ENCODE results near the gene HELB.
A peak's percentile ranks its signal among the peaks of the same experiment; 100 is the strongest.

HELB gene

DNA sequence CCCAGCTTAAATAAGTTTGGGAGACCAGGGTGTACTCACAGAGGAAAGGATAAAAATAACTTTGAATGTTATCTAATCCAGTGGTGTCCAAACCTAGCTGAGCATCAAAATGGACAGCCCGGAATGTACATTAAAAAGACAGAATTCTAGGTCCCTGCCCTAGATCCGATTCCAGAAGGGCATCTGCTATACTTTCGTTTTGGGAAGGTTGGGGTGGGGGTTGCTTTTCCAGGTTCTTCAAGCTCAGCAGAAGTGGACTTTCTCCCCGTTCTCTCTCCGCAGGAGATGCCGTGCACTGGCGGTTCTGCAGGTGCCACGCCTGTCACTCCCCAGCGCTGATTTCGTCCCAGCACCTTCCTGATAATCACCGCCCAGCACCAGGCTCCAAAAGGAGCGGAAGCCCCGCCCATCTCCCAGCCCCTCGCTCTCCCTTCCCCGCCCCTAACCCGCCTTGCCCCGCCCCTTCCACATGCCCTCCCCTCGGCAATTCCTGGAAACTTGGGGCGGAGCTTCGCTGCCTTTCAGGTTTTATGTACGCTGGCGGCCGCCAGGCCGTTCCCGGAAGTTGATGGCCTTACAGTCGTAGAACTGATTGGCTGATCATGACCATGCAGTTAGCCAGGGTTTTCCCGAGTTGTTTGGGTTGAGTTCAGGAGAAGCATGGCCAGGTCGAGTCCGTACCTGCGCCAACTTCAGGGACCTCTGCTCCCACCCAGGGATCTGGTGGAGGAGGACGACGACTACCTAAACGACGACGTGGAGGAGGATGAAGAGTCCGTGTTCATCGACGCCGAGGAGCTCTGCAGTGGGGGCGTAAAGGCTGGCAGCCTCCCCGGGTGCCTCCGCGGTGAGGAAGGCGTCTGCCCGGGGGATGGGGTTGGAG lies at the start of gene HELB:
Gene HELB, plus strand, starts transcription at position 550 of the 883 bp plus-strand sequence. Its CDS starts 111 bp downstream, at position 661.
- no peak for TF ChIP-seq ZNF274 (IDR thresholded peaks at IDR 0.05; ENCODE audit: low read depth, low read length)
- H3K4me3 ChIP-seq (ENCODE audit: low read length) = peak within 1 kb of the TSS; percentile 98

DNA sequence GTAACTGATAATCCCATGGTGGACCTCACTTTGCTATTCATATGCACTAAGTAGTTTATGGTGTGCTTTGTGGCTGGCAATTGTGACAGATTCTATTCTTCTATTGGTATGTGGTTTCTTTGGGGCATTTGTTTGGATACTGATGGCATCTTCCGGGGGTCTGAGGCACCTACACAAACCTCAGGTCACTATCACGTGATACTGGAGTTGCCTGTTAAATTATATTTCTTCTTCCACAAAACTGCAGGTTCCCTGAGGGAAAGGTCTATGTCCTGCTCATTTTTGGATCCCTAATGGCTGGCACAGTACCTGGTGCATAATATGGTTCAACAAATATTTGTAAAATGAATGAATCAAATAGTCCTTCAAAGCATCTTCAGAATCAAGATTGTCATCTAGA lies 49.5 kb upstream of the HELB start:
- no peak overlapping the region for H3K4me3 ChIP-seq (ENCODE audit: low read length)
- TF ChIP-seq ZNF274 (IDR thresholded peaks at IDR 0.05; ENCODE audit: low read depth, low read length) = no peak

DNA sequence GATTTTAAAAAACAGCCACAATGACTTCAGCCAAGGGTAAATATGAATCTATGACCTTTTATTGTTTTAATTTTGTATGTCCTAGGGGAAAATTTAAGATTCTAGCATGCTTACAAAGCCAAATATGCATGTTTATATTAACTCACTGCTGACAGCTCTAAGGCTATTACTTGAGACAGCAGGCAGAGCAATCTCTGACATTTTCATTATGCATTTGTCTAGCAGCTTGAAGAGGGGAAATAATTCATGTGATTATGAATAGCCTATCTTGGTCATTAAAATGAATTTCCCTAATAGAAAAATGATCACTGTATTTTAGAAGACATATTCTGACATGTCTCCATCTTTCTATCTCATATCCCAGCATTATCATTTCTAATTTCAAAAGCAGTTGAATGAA lies 46.6 kb upstream of the HELB start:
- no peak overlapping the region for H3K4me3 ChIP-seq (ENCODE audit: low read length)
- TF ChIP-seq ZNF274 (IDR thresholded peaks at IDR 0.05; ENCODE audit: low read depth, low read length) = no peak

DNA sequence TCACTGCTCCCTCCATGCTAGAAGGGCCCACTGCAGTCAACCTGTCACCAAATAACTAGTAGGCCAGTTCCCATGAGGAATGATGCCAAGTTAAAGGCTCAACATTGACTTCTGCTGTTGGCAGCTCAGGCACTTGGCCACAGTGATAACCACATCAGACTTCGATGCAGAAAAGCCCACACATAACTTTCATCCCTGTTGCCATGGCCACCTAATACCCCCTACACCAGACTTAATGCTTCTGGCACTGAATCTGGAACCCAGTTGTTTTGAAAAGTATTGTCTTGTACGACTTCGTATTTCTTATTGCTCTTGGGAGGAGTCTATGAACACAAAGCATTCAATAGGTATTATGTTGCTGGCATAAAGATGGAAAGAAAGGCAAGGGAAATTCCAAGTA lies 44.3 kb upstream of the HELB start:
- TF ChIP-seq ZNF274 (IDR thresholded peaks at IDR 0.05; ENCODE audit: low read depth, low read length) = no peak
- H3K4me3 ChIP-seq (ENCODE audit: low read length) = no peak overlapping the region

DNA sequence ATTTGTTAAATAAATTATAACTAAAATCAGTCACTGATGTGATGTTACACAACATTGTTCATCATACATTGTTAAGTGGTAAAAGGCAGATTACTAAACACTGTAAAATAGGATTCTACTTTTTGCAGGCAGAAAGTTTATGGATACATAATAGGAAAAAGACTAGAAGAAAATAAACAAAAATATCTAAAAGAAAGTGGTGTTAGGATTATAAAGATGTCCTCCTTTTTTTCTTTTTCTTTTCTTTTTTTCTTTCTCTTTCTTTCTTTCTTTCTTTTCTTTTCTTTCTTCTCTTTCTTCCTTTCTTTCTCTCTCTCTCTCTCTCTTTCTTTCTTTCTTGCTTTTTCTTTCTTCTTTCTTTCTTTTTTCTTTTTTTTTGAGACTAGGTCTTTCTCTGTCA lies 39.6 kb upstream of the HELB start:
- H3K4me3 ChIP-seq (ENCODE audit: low read length) = no peak overlapping the region
- TF ChIP-seq ZNF274 (IDR thresholded peaks at IDR 0.05; ENCODE audit: low read depth, low read length) = no peak

DNA sequence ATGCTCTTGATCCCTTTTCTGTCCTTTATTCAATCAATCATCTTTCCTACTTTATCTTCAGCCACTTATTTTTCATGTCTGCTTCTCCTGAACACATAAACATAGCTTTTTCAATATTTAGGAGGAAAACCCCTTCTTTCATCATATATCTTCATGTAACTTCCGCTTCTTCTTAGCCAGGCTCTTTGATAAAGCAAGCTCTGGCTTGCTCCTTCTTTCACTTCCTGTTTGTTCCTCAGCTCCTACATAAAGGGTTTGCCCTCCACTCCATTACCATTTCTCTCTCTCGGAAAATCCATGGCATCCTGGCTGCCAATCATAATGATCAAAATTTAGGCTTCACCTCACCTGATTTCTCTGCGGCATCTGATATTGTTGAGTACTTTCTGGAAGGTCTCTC lies 33.7 kb upstream of the HELB start:
- H3K4me3 ChIP-seq (ENCODE audit: low read length) = no peak overlapping the region
- no peak for TF ChIP-seq ZNF274 (IDR thresholded peaks at IDR 0.05; ENCODE audit: low read depth, low read length)

DNA sequence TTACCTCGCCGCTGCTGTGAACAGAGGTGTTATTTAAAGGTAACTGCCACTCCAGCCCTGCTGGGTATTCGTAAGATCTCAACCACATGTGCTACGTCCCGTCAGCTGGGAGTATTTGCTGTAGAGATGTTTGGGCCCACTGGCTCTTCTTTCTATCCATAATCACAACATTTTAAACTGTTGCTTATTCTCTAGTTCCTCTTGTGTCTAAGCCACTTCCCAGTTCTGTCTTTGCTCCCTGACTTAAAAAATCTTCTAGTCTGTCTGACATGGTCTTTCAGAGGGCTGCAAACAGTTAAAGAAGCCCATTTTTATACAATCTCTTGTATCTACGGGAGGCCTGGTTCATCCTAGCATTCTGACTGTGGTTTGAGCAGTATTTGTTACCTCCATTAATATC lies 33.2 kb upstream of the HELB start:
- H3K4me3 ChIP-seq (ENCODE audit: low read length) = no peak overlapping the region

DNA sequence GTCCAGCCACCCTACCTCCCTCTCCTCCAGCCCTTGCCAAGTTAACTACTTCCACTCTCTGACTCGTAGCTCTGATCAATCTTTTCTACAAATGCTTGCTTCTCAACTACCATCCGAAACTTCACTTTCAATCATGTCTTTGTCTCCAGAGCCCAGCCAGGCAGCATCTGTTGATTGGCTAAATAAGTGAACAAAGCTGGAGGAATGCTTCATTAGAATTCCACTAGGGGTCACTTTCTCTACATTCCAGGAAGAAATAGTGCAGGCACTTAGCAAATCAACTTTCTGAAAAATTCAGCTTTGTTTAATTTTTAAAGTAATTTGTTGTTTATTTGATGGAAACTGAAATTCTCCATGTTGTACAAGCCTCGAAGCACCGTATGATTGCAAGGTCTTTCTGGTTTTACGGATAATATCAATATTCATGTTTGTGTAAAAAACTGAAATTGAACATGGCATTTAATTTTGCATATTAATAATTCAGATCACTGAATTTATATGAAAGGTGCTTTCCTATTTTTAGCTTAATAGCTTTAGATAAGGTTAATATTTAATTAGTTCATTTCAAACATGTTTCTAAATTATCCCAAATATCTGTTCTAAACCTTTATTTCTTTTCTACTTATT lies 32.4 kb upstream of the HELB start:
- TF ChIP-seq ZNF274 (IDR thresholded peaks at IDR 0.05; ENCODE audit: low read depth, low read length) = no peak
- H3K4me3 ChIP-seq (ENCODE audit: low read length) = no peak overlapping the region

More for the DNA sequence above, 33.2 kb upstream of the HELB start:
- TF ChIP-seq ZNF274 (IDR thresholded peaks at IDR 0.05; ENCODE audit: low read depth, low read length) = no peak

DNA sequence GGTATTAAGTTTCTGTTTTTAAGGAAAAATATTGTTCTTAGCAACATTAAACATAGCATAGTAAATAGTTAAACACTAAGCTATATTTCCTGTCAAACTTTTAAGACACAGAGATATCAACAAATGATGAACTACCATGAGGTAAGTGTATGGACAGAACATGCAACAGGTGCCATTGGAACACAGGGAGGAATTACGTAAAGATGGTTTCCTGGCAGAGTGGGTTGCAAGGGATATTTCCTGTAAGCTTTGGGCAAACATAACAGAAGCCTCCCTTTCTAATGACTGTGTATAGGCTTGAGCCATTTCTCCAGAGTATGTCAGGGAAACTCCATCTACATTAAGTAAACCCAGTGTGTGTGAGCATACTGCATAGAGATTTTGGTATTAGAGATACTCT lies 31.7 kb upstream of the HELB start:
- TF ChIP-seq ZNF274 (IDR thresholded peaks at IDR 0.05; ENCODE audit: low read depth, low read length) = no peak
- no peak overlapping the region for H3K4me3 ChIP-seq (ENCODE audit: low read length)

DNA sequence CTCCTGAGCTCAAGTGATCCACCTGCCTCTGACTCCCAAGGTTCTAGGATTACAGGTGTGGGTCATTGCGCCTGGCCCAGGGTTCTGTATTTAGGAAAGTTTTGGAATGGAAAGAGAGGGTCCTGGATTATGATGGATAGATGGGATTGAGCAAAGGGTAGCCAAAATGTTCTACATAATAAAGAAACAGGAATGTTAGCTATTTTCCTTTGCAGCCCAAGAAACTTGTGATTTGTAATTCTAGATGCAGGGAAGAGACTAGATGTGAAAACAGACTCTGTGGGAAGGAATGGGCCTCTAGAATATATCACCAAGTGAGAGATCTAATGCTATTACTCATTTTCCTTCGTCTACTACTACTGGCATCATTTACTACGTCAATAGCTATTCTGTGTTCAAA lies 29.6 kb upstream of the HELB start:
- no peak for TF ChIP-seq ZNF274 (IDR thresholded peaks at IDR 0.05; ENCODE audit: low read depth, low read length)
- no peak overlapping the region for H3K4me3 ChIP-seq (ENCODE audit: low read length)

DNA sequence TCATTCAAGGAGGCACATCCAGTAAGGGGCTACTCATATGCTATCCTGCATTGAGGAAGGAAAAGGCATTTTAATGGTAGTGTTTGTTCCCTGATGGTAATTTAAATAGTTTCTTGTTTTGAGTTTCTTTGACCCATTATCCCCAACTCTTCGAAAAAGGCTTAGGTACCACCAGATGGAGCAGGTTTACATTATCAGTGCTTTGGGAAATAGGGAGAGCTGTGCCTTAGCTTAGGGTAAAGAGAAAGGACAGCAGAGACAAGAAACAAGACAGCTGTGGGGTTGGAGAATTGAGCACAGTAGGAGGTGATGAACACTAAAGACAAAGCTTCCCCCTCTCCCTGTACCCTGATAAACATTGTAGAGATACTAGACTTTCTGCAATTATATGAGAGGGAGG lies 29.1 kb upstream of the HELB start:
- H3K4me3 ChIP-seq (ENCODE audit: low read length) = no peak overlapping the region
- no peak for TF ChIP-seq ZNF274 (IDR thresholded peaks at IDR 0.05; ENCODE audit: low read depth, low read length)

DNA sequence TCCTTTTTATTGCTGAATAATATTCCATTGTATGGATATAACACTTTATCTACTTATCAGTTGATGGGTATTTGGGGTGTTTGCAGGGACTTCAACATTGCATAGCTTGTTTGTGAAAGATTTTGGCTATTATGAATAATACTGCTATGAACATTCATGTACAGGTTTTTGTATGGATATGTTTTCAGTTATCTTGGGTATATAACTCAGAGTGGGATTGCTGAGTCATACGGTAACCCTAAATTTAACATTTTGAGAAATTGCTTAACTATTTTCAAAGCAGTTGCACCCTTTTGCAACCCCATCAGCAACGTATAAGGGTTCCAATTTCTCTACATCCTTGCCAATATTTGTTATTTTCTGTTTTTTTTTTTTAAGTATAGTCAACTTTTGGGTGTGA lies 27.3 kb upstream of the HELB start:
- no peak for TF ChIP-seq ZNF274 (IDR thresholded peaks at IDR 0.05; ENCODE audit: low read depth, low read length)
- no peak overlapping the region for H3K4me3 ChIP-seq (ENCODE audit: low read length)

DNA sequence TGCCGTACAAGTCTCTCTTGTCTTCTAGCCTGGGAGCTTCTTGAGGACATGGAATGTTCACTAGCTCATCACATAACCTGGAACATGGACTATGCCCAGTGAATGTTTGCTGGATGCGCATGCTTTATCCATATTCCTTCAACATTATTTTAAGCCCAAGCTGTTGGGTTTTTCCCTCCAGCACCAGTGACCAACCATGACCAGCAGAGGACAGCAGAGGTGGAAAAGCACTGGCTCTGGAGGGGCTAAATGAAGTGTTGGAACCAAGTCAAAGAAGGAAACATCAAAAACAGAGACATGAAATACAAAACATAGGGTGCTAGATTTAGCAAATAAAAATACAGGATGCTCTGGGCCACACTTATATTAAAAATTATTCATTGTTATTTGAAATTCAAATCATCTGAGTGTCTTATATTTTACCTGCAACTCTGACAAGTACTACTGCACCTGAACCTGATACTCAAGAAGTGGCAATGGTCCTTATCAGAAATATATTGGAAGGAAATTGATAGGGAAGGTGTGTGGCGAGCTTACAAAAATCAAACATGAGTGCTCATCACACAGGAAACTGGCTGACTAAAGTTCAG lies 23.1 kb upstream of the HELB start:
- no peak overlapping the region for H3K4me3 ChIP-seq (ENCODE audit: low read length)
- no peak for TF ChIP-seq ZNF274 (IDR thresholded peaks at IDR 0.05; ENCODE audit: low read depth, low read length)

DNA sequence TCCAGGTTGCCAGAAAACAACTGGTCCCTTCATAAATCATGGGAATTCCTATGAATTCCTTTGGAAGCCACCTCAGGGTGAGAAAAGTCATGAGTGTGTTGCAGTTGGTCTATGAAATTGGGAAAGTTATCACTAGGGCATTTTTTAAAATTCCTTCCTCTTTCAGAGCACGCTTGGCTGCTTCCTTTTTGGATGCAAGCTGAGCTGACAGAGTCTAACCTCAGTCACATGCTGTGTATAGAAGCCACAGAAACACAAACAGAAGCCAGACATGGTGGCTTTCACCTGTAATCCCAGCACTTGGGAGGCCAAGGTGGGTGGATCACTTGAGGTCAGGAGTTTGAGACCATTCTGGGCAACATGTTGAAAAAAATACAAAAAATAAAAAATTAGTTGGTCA lies 21.7 kb upstream of the HELB start:
- H3K4me3 ChIP-seq (ENCODE audit: low read length) = no peak overlapping the region
- TF ChIP-seq ZNF274 (IDR thresholded peaks at IDR 0.05; ENCODE audit: low read depth, low read length) = no peak

DNA sequence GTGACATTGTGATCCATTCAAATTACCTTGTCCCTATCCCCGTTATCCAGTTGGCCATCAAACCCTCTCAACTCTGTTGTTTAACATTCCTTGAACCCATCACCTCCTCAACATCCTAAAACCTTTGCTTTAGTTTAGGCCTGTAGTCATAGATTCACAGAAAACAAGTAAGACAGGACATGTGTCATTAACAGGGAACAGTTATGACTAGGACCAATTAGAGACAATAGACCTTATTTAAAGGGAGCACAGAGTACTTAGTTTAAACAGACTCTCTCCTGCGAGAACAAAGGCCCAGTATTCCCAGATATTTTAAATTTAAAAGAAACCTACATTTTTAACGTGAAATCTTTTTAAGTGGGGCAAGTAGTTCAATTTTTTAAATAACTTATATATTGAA lies 20.0 kb upstream of the HELB start:
- no peak for TF ChIP-seq ZNF274 (IDR thresholded peaks at IDR 0.05; ENCODE audit: low read depth, low read length)

More for the DNA sequence above, 20.0 kb upstream of the HELB start:
- H3K4me3 ChIP-seq (ENCODE audit: low read length) = no peak overlapping the region
